Caco-2 (cell line): ENCODE results near the gene PLXNA4. TPM values are rescaled to one million over a fixed set of nuclear protein-coding genes. Genes with fewer than 3 reads are reported as not detected.

Experiments used
- BruUV-seq: library from RNA; stranded (reverse); fragments of 400-500 nt; replicated peaks from 2 replicates; lab custom pipeline; 2021; lab: Mats Ljungman, UMichigan
- CTCF ChIA-PET: fragments of 300-600 bp; sonication (Branson Sonifier 250); formaldehyde crosslinking; loops from one replicate; lab custom pipeline; 2022; ENCODE audit warnings: antibody characterized with exemption; lab: Charles Lee
- POLR2A ChIA-PET: fragments of 300-600 bp; sonication (Branson Sonifier 250); formaldehyde crosslinking; loops from one replicate; lab custom pipeline; 2022; ENCODE audit warnings: antibody characterized with exemption; lab: Charles Lee
- DNase-seq, 2 experiments: peaks; one replicate each; pipeline versions ENCODE4 v3.0.0 to v3.0.0-alpha.2; 2020 to 2022
- H3K27me3 ChIP-seq: replicated peaks from 2 replicates; pipeline ENCODE4 v1.6.0; 2011; ENCODE audit warnings: low read length; ENCODE audit not compliant: control insufficient read depth, insufficient read depth
- H3K36me3 ChIP-seq: 2 replicates; pipeline ENCODE4 v1.5.1; 2011; ENCODE audit warnings: low read length; ENCODE audit not compliant: control insufficient read depth, insufficient read depth
- H3K4me1 ChIP-seq: fragments of 250-450 bp; sonication (Bioruptor Pico); 2 replicates; pipeline ENCODE4 v1.5.1; 2020; ENCODE audit warnings: mild to moderate bottlenecking
- H3K4me3 ChIP-seq: 2 replicates; pipeline ENCODE4 v1.5.1; 2011; ENCODE audit warnings: low read depth, mild to moderate bottlenecking, control low read depth, low read length
- H3K9me3 ChIP-seq: fragments of 250-450 bp; sonication (Bioruptor Pico); 2 replicates; pipeline ENCODE4 v1.5.1; 2020; ENCODE audit warnings: mild to moderate bottlenecking, moderate library complexity
- H3K27ac Mint-ChIP-seq: one replicate; pipeline ENCODE4 v1.8.0; 2022; ENCODE audit warnings: mixed read lengths; ENCODE audit not compliant: unreplicated experiment
- H3K27me3 Mint-ChIP-seq: one replicate; pipeline ENCODE4 v1.8.0; 2022; ENCODE audit warnings: mixed read lengths; ENCODE audit not compliant: insufficient read depth, unreplicated experiment
- H3K36me3 Mint-ChIP-seq: one replicate; pipeline ENCODE4 v1.8.0; 2022; ENCODE audit warnings: mild to moderate bottlenecking, mixed read lengths; ENCODE audit not compliant: insufficient read depth, unreplicated experiment
- H3K4me1 Mint-ChIP-seq: one replicate; pipeline ENCODE4 v1.8.0; 2022; ENCODE audit warnings: low read depth, mixed read lengths; ENCODE audit not compliant: unreplicated experiment
- H3K4me3 Mint-ChIP-seq: one replicate; pipeline ENCODE4 v1.8.0; 2022; ENCODE audit warnings: mild to moderate bottlenecking, moderate library complexity, mixed read lengths; ENCODE audit not compliant: unreplicated experiment
- H3K9me3 Mint-ChIP-seq: one replicate; pipeline ENCODE4 v1.8.0; 2022; ENCODE audit warnings: mixed read lengths; ENCODE audit not compliant: unreplicated experiment
- CTCF ChIP-seq, 2 experiments: fragments of 200-600 bp in 1 of 2; IDR thresholded peaks; 1 replicate in 1 of 2; 2 replicates in 1 of 2; pipeline versions ENCODE4 v1.5.1 to v1.8.0; 2011 to 2022; ENCODE audit warnings: antibody characterized with exemption in 1 of 2, control low read depth in 1 of 2, inconsistent platforms in 1 of 2, low read depth in 1 of 2, low read length in 1 of 2, mild to moderate bottlenecking in 1 of 2, moderate library complexity in 1 of 2; ENCODE audit not compliant: insufficient read depth in 1 of 2, severe bottlenecking in 1 of 2, unreplicated experiment in 1 of 2
- intact Hi-C: fragments of 100-400 bp; cut with micrococcal nuclease; formaldehyde crosslinking; loops from one replicate; pipeline ENCODE4 v1.10.0; 2022; ENCODE audit not compliant: unreplicated experiment
- total RNA-seq: library from RNA; stranded (reverse); gene quantifications from 2 replicates; pipeline ENCODE4 v1.2.3, GENCODE V29; 2022

The PLXNA4 gene
- total RNA-seq, 1 experiment from 2014 or later, result 0.43 TPM

DNA sequence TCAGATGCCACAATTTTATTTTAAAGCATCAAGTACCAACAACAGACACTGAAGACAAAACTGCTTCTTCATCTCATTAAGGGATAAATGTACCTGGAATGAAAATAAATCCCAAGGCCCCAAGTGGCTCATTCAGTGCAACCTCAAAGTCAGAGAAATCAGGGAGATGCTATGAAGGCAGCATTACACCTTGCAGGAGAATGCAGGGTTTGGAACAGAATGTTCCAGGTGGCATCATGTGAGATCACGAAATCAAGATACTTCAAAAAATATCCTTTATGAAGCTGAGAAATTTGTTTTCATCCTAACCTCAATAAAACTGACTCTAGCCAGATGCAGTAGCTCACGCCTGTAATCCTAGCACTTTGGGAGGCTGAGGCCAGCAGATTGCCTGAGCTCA lies 477.1 kb downstream of the PLXNA4 start:
- Mint-ChIP-seq H3K4me1 (peaks cover 6% of the 10 kb centered on the region), H3K27me3 (peaks cover 30% of the 10 kb centered on the region), H3K36me3 (no peaks in the 10 kb centered on the region), H3K9me3 (no peaks in the 10 kb centered on the region), H3K4me3 (no peak overlapping the region), H3K27ac (no peak overlapping the region)
- Histone ChIP-seq H3K4me3 (no peak overlapping the region), H3K4me1 (peaks cover 10% of the 10 kb centered on the region), H3K27me3 (peaks cover 1% of the 10 kb centered on the region), H3K36me3 (no peaks in the 10 kb centered on the region), H3K9me3 (no peaks in the 10 kb centered on the region)
- intact Hi-C loops, result no loop called here
- ChIA-PET POLR2A (no interaction called here), CTCF (no interaction called here)
- BruUV-seq, result no TSS peak
- no peak for DNase-seq
- TF ChIP-seq CTCF (IDR thresholded peaks at IDR 0.05; ENCODE audit: insufficient read depth in 1 of 2, low read depth in 1 of 2, low read length in 1 of 2, severe bottlenecking in 1 of 2, unreplicated experiment in 1 of 2), result no peak

DNA sequence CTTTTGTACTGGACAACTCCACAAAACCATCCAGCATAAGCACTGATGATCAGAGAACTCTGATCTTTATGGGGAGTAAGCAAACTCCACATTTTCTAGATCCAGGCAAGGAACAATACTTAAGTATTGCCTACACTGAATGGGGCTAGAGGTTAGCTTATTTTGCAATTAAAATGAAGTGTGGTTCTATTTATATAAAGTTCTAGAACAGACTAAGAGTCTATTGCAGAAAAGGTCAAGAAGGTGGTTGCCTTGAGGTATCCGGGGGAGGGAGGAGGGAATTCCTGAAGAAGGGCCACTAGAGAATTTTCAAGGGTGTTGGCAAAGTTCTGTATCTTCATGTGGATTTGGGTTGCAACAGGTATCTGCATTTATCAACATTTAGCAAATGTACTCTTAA lies 477.9 kb downstream of the PLXNA4 start:
- ChIA-PET CTCF (no interaction called here), POLR2A (no interaction called here)
- Mint-ChIP-seq H3K27me3 (peaks cover 32% of the 10 kb centered on the region), H3K4me3 (no peak overlapping the region), H3K27ac (no peak overlapping the region), H3K36me3 (no peaks in the 10 kb centered on the region), H3K9me3 (no peaks in the 10 kb centered on the region), H3K4me1 (no peaks in the 10 kb centered on the region)
- no peak for DNase-seq
- peaks cover 1% of the 10 kb centered on the region for H3K27me3 ChIP-seq
- no peak overlapping the region for H3K4me3 ChIP-seq
- no peak for TF ChIP-seq CTCF (IDR thresholded peaks at IDR 0.05; ENCODE audit: insufficient read depth in 1 of 2, low read depth in 1 of 2, low read length in 1 of 2, severe bottlenecking in 1 of 2, unreplicated experiment in 1 of 2)
- BruUV-seq, result no TSS peak
- peaks cover 2% of the 10 kb centered on the region for H3K4me1 ChIP-seq
- H3K9me3 ChIP-seq, result no peaks in the 10 kb centered on the region
- intact Hi-C loops, result no loop called here
- H3K36me3 ChIP-seq, result no peaks in the 10 kb centered on the region

DNA sequence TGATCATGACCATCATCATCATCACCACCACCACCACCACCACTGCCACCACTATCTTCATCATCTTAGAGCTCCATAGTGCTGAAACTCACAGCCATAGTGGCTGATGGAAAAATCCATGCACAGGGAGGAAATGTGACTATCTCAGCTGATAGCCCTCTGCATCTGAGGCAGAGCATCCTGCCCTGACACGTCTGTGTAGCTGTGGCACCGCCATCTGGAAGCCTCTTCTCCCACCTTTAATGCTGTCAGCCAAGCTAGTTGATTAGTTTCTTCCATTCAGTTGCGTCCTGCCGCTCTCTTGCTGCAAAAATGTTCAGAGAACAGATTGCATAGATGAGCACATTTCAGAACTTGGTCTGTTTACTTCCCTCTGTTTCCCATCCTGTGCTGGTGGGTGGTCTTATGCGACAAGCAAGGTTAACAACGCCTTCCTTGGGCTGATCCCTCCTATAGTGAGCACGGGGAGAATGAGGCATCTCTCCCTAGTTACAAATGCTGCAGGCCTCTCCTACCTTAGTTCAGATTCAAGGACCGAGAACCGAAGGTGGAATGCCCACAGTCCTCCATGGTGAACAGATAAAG lies 478.6 kb downstream of the PLXNA4 start:
- CTCF ChIA-PET, result no interaction called here

More for the DNA sequence above, 478.6 kb downstream of the PLXNA4 start:
- Histone ChIP-seq H3K4me1 (no peaks in the 10 kb centered on the region), H3K36me3 (no peaks in the 10 kb centered on the region), H3K4me3 (no peak overlapping the region), H3K27me3 (peaks cover 1% of the 10 kb centered on the region), H3K9me3 (no peaks in the 10 kb centered on the region)
- H3K9me3 Mint-ChIP-seq, result no peaks in the 10 kb centered on the region
- no peaks in the 10 kb centered on the region for H3K4me1 Mint-ChIP-seq
- H3K4me3 Mint-ChIP-seq, result no peak overlapping the region
- POLR2A ChIA-PET, result no interaction called here
- H3K27me3 Mint-ChIP-seq, result peaks cover 35% of the 10 kb centered on the region
- no peak for TF ChIP-seq CTCF (IDR thresholded peaks at IDR 0.05; ENCODE audit: insufficient read depth in 1 of 2, low read depth in 1 of 2, low read length in 1 of 2, severe bottlenecking in 1 of 2, unreplicated experiment in 1 of 2)
- H3K36me3 Mint-ChIP-seq, result no peaks in the 10 kb centered on the region
- intact Hi-C loops, result no loop called here
- no peak overlapping the region for H3K27ac Mint-ChIP-seq
- no peak for DNase-seq
- no TSS peak for BruUV-seq
